GM19395 (cell line): Measurements from ENCODE around the gene CCDC184.
A peak's percentile ranks its signal among the peaks of the same experiment; 100 is the strongest.

Source experiments
- ATAC-seq: cut with Tn5 transposase; IDR thresholded peaks from one replicate; pipeline ENCODE4 v1.9.1; 2021; ENCODE audit warnings: mild to moderate bottlenecking, moderate library complexity; ENCODE audit not compliant: unreplicated experiment

The CCDC184 gene

DNA sequence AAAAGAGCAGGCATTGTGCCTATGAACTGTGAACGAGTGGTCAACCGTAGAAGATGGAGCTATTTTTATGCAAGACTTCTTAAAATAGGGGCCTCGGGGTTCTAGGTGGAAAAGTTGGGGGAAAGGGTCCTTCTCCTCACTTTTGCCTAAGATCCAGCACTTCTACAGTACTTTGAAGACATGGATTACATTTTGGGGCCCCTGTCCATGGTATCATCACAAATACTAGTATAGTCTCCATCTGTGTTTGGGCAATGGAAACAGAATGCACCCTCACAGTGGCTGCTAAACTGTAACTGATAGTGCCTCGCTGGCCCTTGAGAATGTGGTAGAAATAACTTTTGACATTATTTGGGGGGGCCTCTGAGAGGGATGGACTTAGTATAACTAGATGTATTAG lies 5.5 kb upstream of the CCDC184 start:
- ATAC-seq = no peak

- no peak for ATAC-seq
Observed at GRCh38 chr12:48179466-48179865, 4.0 kb upstream of the CCDC184 start.

- ATAC-seq = no peak
Observed at GRCh38 chr12:48180424-48180823, 3.0 kb upstream of the CCDC184 start.

GRCh38 chr12:48180857-48181495 lies 2.5 kb upstream of the CCDC184 start:
- ATAC-seq = no peak

- ATAC-seq = no peak
Observed at GRCh38 chr12:48182631-48183030, 813 bp upstream of the CCDC184 start.

- no peak for ATAC-seq
Observed at GRCh38 chr12:48183876-48184548, 568 bp downstream of the CCDC184 start.

DNA sequence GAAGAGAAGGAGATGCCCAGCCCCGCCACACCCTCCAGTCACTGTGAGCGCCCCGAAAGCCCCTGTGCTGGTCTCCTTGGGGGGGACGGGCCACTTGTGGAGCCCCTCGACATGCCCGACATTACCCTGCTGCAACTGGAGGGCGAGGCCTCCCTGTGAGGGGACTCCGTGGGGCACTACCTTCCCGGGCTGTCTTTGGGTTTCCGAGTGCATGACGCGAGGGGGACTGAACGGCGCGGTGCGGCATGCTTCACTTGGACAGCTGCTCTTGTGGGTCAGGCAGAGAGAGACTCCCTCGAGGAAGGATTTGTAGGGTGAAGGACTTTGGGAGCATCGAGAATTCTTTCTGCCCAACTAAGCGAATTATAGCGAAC lies 1.1 kb downstream of the CCDC184 start:
- ATAC-seq = no peak

GRCh38 chr12:48185181-48185919 lies 1.9 kb downstream of the CCDC184 start:
- no peak for ATAC-seq

DNA sequence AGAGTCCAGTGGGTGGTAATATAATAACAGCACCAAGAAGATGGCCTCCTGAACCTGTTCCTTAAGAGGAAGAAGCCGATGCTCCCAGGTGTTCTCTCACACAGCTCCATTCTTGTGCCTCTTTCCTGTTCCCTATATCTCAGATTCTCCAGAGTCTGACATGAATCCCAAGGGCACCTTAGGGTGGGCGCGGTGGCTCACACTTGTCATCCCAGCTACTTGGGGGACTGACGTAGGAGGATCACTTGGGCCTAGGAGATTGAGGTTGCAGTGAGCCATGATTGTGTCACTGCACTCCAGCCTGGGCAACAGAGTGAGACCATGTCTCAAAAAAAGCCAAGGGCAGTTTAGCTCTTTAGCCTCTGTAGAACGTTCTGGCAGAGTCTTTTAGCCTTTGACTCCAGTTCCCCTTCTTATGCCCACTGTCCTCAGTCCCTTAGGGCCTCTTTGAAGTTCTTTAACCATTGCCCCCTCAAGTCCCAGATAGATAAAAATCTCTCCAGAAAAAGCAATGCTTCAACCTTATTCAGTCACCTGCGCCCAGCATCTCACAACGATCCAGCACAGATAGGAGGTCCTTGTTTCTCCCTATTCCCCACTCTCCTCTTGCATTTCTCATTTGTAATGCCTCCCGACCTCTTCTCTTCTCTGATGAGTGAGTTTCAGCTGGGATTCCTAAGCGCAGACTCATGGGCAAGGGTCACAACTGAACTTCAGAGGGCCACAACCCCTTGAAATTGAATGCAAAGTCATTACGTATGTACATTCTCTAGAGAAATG lies 4.7 kb downstream of the CCDC184 start:
- ATAC-seq = no peak

DNA sequence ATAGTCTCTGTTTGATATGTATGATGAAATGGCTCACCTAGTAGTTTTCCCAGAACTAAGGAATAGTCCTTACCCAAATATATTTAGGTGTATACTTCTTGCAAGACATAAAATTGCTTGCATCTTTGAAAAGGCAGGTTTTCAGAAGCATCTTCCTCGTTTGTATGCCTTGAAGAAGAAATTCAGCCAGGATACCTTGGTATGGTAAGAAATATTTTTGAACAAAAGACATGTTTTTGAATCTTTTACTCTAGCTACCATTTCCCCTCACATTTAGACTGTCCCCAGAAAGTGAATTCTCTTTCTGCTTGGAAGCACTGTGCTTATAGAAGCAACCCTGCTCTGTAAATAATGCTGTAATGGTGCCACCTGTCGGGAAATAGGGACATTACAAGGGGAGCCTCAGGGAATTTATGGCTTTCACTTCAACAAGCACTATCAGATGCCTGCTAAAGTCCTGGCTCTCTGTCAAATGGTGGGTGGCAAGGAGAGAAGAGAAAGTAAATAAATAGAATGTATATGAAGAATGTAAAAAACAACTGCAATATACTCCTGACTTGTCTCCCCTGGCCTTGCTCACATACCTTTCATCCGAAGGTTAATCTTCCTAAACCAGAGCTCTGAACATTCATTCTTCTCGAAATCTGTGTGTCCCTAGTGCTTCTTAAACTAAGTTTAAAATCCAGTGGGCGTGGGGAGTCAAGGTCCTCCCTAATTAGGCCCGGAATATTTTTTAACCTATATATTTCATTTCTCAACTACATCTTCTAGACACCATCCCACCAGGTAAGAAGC lies 6.1 kb downstream of the CCDC184 start:
- peak; percentile 83 for ATAC-seq

GRCh38 chr12:48191096-48191495 lies 7.7 kb downstream of the CCDC184 start:
- ATAC-seq = no peak

DNA sequence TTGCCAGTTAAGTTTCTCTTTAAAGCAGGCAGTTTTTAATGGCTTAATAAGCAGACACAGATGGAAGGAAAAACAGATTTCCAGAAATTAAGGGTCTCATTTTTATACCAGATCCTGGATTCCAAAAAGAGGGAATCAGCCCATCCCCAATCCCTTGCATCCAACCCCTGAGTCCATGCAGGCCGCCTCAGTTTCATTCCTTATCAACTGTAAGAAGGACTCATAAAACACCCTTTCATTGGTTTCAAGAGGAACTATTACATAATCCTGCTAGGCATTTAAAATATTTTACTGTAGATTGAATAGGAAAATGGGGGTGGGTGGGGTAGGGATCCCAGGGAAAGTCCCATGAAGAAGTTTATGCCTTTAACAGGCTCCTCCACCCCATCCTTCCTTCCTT lies 9.4 kb downstream of the CCDC184 start:
- no peak for ATAC-seq

DNA sequence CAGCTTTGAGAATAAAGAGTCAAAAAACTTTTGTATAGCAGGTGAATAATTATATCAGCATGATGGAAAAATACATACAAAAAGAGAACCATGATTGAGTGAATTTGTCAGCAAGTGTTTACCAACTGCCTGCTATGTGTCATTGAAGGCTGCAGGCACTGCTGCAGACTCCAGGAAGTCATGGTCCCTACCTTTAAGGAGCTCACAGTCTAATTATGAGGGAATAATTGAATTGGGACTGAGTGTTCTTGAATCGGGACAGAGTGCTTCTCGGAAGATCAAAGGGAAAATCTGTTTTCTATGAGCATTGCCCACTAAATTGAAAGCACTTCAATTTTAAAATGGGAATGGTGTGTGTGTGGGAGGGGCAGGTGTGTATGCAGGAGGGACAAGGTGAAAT lies 10.2 kb downstream of the CCDC184 start:
- ATAC-seq = no peak

DNA sequence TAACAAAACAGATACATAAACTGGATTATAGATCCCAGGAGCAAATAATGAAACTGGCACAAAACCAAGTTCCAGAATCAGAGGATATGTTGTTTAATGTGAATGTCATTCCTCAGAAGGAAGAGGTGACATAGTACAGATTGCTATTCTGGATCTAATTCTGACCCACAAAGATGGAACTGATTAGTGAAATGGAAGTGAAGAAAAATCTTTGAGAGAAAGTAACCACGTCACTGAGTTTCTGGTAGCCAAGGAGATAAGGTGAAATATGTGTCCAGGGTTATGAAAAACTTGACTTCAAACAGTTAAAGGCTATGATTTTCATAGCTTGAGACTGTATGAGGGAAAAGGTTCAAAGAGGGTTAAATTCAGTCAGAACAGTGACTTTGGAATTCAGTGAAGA lies 11.4 kb downstream of the CCDC184 start:
- no peak for ATAC-seq

GRCh38 chr12:48197549-48197970 lies 14.1 kb downstream of the CCDC184 start:
- peak; percentile 28 for ATAC-seq

GRCh38 chr12:48197971-48198671 lies 14.7 kb downstream of the CCDC184 start:
- peak; percentile 100 for ATAC-seq

GRCh38 chr12:48198672-48198971 lies 15.2 kb downstream of the CCDC184 start:
- peak; percentile 29 for ATAC-seq

DNA sequence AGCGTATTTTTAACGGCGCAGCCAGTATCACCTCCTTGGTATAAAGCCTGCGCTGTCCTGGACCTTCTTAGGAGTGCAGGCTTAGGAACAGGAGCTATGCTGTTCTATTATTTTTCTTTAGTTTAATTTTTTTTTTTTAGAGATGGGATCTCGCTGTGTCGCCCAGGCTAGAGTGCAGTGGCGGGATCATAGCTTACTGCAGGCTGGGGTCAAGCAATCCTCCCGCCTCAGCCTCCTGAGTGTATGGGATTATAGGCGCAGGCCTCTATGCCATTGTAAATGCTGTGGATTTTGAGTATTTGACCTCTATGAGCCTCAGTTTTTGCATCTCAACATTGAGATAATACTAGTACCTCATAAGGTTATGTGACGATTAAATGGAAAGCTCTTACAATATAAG lies 15.5 kb downstream of the CCDC184 start:
- no peak for ATAC-seq

- ATAC-seq = no peak
Observed at GRCh38 chr12:48199774-48200221, 16.4 kb downstream of the CCDC184 start.

GRCh38 chr12:48201091-48201490 lies 17.6 kb downstream of the CCDC184 start:
- no peak for ATAC-seq
